Prostate gland (tissue), 2 donors: ENCODE measurements around the gene AEN.

Experiments used
- CTCF ChIP-seq, 4 experiments: fragments of 200-600 bp in 2 of 4; fragments of 450-650 bp in 2 of 4; sonication (generic) in 2 of 4; IDR thresholded peaks; 1 replicate in 3 of 4; 2 replicates in 1 of 4; pipeline ENCODE4 v1.5.1; 2016 to 2019; ENCODE audit warnings: antibody characterized with exemption in 4 of 4, mild to moderate bottlenecking in 2 of 4, moderate library complexity in 2 of 4
- POLR2A ChIP-seq: fragments of 450-650 bp; IDR thresholded peaks from one replicate; pipeline ENCODE4 v1.6.1; 2016; ENCODE audit warnings: antibody characterized with exemption, mild to moderate bottlenecking
- POLR2AphosphoS5 ChIP-seq: sonication (generic); formaldehyde crosslinking; IDR thresholded peaks from one replicate; pipeline ENCODE4 v1.6.1; 2017; ENCODE audit warnings: antibody characterized with exemption

DNA sequence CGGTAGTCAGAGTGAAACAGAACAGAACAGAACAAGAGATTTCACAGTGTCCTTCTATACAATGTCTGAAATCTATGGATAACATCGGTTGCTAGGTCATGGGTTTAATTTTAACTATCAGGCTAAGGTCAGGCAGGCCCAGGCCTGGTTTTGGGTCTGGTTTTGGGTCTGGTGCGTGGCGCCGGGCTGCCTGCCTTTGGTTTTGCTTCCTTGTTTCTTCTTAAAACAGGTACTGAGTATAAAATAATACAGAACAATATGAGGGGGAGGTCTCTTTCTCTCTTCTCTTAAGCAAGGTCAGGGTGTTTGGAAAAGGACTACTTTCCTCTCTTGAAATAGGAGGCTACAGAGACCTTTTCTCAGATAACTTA is 1.4 kb downstream of the AEN start:
- TF ChIP-seq CTCF (IDR thresholded peaks at IDR 0.05), result no peak
- TF ChIP-seq POLR2A, result no peak
- TF ChIP-seq POLR2AphosphoS5, result no peak
